ENCODE data around the gene CTNNA1.

GRCh38 chr5:138963763-138964371 lies 210.6 kb downstream of the CTNNA1 start:
- TF ChIP-seq, protein P1, sequence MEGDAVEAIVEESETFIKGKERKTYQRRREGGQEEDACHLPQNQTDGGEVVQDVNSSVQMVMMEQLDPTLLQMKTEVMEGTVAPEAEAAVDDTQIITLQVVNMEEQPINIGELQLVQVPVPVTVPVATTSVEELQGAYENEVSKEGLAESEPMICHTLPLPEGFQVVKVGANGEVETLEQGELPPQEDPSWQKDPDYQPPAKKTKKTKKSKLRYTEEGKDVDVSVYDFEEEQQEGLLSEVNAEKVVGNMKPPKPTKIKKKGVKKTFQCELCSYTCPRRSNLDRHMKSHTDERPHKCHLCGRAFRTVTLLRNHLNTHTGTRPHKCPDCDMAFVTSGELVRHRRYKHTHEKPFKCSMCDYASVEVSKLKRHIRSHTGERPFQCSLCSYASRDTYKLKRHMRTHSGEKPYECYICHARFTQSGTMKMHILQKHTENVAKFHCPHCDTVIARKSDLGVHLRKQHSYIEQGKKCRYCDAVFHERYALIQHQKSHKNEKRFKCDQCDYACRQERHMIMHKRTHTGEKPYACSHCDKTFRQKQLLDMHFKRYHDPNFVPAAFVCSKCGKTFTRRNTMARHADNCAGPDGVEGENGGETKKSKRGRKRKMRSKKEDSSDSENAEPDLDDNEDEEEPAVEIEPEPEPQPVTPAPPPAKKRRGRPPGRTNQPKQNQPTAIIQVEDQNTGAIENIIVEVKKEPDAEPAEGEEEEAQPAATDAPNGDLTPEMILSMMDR (IDR thresholded peaks at IDR 0.05): no peak
- peak in 1 of 2 donors; percentile 27 for TF ChIP-seq POLR2A (IDR thresholded peaks at IDR 0.05)

Measured in adrenal gland (tissue), 5 donors.